Measurements from ENCODE around the gene SPEG.
"Not testable (repeated sequence)": the region's sequence is repeated elsewhere in the genome, so short reads cannot be mapped to it uniquely, and the experiment has no call there.

Gene SPEG

GRCh38 chr2:219404291-219404910 is 30.2 kb upstream of the SPEG start:
- no peak for DNase-seq (ENCODE audit: extremely low read depth in 1 of 2, low read depth in 1 of 2)

- DNase-seq (ENCODE audit: extremely low read depth in 1 of 2, low read depth in 1 of 2) = no peak
Measured at GRCh38 chr2:219404954-219405353, 29.7 kb upstream of the SPEG start.

GRCh38 chr2:219405451-219405850 is 29.2 kb upstream of the SPEG start:
- no peak for DNase-seq (ENCODE audit: extremely low read depth in 1 of 2, low read depth in 1 of 2)

- DNase-seq (ENCODE audit: extremely low read depth in 1 of 2, low read depth in 1 of 2) = no peak
Measured at GRCh38 chr2:219405958-219406860, 28.4 kb upstream of the SPEG start.

- DNase-seq (ENCODE audit: extremely low read depth in 1 of 2, low read depth in 1 of 2) = no peak
Measured at GRCh38 chr2:219406861-219407230, 27.8 kb upstream of the SPEG start.

GRCh38 chr2:219407343-219407742 is 27.3 kb upstream of the SPEG start:
- DNase-seq (ENCODE audit: extremely low read depth in 1 of 2, low read depth in 1 of 2) = not testable (repeated sequence)

GRCh38 chr2:219408204-219408603 is 26.4 kb upstream of the SPEG start:
- no peak for DNase-seq (ENCODE audit: extremely low read depth in 1 of 2, low read depth in 1 of 2)

GRCh38 chr2:219408631-219409030 is 26.0 kb upstream of the SPEG start:
- DNase-seq (ENCODE audit: extremely low read depth in 1 of 2, low read depth in 1 of 2) = no peak

- no peak for DNase-seq (ENCODE audit: extremely low read depth in 1 of 2, low read depth in 1 of 2)
Measured at GRCh38 chr2:219409619-219410018, 25.0 kb upstream of the SPEG start.

GRCh38 chr2:219410390-219410789 is 24.3 kb upstream of the SPEG start:
- DNase-seq (ENCODE audit: extremely low read depth in 1 of 2, low read depth in 1 of 2) = no peak

GRCh38 chr2:219414857-219415256 is 19.8 kb upstream of the SPEG start:
- DNase-seq (ENCODE audit: extremely low read depth in 1 of 2, low read depth in 1 of 2) = no peak

- DNase-seq (ENCODE audit: extremely low read depth in 1 of 2, low read depth in 1 of 2) = no peak
Measured at GRCh38 chr2:219415580-219416234, 18.9 kb upstream of the SPEG start.

GRCh38 chr2:219416235-219416602 is 18.4 kb upstream of the SPEG start:
- DNase-seq (ENCODE audit: extremely low read depth in 1 of 2, low read depth in 1 of 2) = no peak

GRCh38 chr2:219416938-219417337 is 17.7 kb upstream of the SPEG start:
- DNase-seq (ENCODE audit: extremely low read depth in 1 of 2, low read depth in 1 of 2) = no peak

- DNase-seq (ENCODE audit: extremely low read depth in 1 of 2, low read depth in 1 of 2) = no peak
Measured at GRCh38 chr2:219417374-219417773, 17.3 kb upstream of the SPEG start.

GRCh38 chr2:219418155-219419011 is 16.3 kb upstream of the SPEG start, which contains the start of gene DES:
DES (plus strand) TSS chr2:219418377; CDS start chr2:219418463, 86 bp downstream.
- DNase-seq (ENCODE audit: extremely low read depth in 1 of 2, low read depth in 1 of 2) = no peak

- DNase-seq (ENCODE audit: extremely low read depth in 1 of 2, low read depth in 1 of 2) = no peak
Measured at GRCh38 chr2:219419012-219419324, 15.7 kb upstream of the SPEG start.

- DNase-seq (ENCODE audit: extremely low read depth in 1 of 2, low read depth in 1 of 2) = no peak
Measured at GRCh38 chr2:219419331-219420197, 15.1 kb upstream of the SPEG start.

GRCh38 chr2:219420687-219421086 is 14.0 kb upstream of the SPEG start:
- no peak for DNase-seq (ENCODE audit: extremely low read depth in 1 of 2, low read depth in 1 of 2)

GRCh38 chr2:219421323-219421722 is 13.3 kb upstream of the SPEG start:
- no peak for DNase-seq (ENCODE audit: extremely low read depth in 1 of 2, low read depth in 1 of 2)
